ENCODE measurements around the gene MTAP.

The MTAP gene

DNA sequence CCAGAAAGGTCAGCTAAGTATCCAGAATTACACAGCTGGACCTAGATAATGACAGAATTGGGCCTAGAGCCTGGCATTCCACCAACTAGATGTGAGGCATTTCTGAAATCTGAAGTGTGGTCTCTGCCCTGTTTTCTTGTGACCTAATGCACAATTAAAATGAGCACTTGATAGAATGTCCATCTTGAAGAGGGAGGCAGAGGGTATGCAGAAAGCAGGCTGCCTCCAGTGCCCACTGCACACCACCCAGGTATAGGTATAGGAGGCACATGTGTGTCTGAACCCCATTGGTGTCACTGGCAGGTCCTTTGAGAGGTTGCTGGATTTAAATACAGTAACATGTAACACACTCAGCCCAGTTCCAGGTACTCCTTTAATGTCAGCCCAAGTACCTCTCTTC, 2.4 kb downstream of the MTAP start:
- DNase-seq (ENCODE audit: low read depth, low spot score): no peak

DNA sequence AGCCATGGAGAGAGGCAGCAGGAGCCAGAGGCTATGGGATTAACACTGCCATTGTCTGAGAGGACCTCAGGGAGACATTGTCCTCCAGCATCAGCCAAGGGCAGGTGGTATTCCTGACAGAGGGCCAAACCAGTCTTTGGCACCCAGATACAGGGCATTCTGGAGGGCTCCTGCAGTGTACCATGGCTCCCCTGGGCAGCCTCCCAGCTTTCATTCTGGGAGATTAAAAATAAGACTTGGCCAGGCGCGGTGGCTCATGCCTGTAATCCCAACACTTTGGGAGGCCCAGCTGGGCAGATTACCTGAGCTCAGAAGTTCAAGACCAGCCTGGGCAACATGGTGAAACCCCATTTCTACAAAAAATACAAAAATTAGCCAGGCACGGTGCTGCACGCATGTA, 4.2 kb downstream of the MTAP start:
- DNase-seq (ENCODE audit: low read depth, low spot score): no peak

DNA sequence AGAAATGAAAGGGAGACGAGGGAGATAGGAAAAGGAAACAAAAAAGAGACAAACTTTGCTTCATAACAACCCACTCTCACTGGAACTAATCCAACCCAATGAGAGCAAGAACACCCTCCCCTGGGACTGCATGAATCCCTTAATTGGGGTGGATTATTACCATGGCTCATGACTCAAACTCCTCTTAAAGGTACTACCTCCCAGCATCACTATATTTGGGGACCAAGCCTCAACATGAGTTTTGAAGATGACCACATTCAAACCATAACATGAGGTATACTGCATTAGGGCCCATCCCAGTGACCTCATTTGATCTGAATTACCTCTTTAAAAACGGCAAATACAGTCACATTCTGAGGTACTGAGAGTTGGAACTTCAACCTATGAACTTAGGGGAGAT, 8.0 kb downstream of the MTAP start:
- no peak for DNase-seq (ENCODE audit: low read depth, low spot score)

DNA sequence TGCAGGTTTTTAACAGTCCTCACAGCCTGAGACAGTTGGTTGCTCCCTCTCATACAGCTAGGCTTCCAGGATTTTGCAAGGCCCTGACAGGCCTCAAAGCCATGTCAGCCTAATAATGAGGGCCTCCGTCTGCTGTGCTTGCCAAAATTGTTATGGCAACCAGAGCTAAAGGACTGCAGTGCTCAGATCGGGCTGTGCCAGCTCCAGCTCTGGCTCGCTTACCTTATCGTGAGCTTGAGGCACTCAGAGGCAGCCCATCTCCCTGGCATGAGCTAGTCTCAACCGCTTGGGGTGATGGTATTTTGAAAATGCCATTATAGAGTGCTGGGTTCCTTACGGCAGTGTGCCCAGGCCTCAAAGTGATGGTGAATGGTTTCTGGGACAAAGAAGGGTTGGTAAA, 8.4 kb downstream of the MTAP start:
- no peak for DNase-seq (ENCODE audit: low read depth, low spot score)

DNA sequence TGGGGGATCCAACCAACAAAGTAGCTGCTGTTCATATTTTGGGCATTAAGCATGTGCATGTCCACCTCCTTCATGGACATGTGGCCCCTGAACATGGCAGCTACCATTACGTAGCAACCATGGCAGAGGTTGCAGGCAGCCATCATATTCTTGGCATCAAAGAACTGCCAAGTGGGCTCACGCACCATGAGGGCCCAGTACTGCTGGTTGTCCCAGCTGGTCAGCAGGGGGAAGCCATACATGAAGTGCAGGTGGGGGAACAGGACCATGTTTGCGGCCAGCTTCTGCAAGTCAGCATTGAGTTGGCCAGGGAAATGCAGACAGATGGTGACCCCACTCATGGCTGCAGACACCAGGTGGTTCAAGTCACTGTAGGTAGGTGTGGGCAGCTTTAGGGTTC, 9.5 kb downstream of the MTAP start:
- no peak for DNase-seq (ENCODE audit: low read depth, low spot score)

DNA sequence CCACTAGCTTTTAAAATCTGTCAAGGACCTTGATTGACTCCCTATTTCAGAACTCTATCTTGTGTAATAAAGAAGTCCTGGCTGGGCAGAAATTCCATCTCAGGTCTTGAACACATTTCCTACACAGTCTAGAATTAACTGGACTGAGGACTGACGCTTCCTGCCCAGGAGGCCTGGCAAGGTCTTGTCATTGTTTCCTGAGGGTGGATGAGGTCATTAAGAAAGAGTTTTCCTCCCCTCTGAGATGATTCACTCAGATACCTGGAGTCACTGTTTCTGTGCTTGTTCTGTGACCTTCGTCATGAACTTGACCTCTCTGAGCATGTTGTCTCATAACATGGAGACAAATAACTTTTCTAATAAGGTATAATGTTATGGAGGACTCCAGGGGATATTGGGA, 10.0 kb downstream of the MTAP start:
- DNase-seq (ENCODE audit: low read depth, low spot score): no peak

DNA sequence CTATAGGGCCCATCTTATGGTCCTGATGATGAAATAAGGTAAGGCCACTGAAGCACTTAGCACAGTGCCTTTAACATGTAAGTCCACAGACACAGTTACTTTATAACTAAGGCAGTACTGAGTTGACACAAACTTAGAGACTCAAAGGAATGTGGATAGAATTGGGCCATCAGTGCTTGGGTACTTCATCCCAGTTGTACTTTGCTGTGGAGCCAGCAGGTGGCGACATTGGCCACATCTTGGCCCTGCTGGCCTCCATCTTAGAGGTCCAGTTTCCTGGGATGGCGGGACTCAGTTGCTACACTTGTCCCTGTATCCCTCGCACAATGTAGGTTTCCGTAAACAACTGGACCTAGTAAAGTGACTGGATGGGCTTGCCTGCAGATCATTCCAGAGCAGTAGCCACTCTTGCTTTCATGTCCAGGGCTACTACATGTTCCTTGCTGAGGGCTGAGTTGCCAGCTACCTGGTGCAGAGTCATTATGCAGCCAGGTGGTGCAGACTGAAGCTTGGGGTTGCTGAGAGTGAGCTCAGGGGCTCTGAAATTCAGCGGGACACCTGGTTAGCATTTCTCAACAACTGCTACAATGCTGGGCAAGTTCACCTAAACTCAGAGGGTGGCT, 10.6 kb downstream of the MTAP start:
- DNase-seq (ENCODE audit: low read depth, low spot score): no peak

DNA sequence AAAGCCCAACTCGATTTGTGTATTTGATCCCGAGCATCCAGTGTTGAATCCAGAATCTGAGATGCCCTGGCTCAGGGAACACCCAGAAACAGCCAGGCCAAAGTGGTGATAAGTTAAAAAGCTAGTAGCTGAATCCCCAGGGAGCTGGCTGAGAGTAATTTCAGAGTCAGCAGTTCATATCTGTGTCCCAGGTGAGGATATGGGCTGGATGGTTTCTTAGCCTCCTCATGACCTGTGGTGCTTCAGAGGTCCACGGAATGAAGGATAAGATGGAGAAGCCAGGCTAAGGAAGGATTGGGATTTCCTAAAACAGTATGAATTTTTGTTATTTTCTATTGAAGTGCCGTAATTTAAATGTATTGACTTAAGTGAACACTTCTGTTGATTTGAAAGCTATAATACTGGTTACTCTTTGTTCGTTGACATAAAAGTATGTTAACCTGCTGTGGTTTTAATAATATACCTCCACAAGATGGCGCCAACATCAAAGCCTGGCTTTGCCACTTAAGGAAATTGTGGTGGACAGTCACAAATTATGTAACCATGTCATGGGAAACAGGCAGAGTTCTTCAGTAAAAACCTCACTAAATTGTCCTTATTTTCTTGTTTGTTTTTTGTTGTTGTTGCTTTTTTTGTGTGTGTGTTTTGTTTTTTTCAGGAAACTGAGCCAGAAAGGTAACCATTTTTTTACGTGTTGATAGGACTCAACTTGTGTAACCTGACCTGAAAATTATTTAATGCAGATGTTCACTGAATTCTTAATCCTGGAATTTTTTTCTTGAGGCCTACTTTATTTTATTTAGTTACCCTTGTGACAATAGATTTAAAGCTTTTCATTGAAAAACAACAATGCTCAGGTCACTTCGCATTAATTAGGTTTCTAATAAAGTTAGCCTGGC, 11.4 kb downstream of the MTAP start:
- DNase-seq (ENCODE audit: low read depth, low spot score): peak; percentile 77

DNA sequence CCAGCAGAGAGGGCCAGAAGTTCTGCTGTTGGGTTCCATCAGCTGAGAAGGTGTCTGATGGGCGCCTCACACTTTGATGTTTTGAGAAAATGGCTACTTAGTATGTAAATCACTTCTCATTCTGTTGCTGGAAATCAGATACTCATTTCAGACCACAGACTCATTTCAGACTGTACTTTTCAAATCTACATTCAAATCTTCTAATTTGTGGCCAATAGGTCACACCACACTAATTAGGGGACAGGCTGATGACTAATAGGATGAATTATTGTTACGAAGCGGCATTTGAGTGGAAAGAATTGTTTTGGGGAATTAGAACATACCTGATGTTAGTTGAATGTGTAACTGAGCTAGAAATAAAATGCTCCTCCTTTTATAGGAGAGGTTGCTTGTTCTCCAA, 13.2 kb downstream of the MTAP start:
- DNase-seq (ENCODE audit: low read depth, low spot score): no peak

DNA sequence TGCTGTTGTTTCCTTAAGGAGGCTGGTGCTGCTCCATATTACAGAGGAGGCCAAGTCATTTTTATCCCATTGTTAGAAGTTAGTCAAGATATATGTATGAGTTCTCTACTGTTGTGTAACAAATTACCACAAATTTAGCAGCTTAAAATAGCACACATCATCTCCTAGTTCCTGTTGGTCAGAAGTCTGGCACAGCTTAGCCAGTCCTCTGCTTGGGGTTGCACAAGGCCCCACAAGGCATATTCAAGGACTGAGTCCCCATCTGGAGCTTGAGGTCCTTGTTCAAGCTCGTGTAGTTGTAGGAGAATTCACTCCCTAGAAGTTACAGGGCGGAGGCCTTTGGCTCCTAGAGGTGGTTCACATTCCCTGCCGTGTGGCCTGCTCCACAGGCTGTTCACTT, 14.7 kb downstream of the MTAP start:
- DNase-seq (ENCODE audit: low read depth, low spot score): no peak

DNA sequence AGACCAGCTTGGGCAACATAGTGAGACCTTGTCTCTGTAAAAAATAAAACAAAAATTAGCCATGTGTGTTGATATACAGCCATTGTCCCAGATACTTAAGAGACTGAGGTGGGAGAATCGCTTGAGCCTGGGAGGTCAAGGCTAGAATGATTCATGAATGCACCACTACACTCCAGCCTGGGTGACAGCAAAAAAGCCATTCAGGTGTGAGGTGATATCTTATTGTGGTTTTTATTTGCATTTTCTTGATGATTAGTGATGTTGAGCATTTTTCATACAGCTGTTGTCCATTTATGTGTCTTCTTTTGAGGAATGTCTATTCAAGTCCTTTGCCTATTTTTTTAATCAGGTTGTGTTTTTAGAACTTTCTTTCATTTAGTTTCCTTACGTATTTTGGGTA, 23.2 kb downstream of the MTAP start:
- no peak for DNase-seq (ENCODE audit: low read depth, low spot score)

DNA sequence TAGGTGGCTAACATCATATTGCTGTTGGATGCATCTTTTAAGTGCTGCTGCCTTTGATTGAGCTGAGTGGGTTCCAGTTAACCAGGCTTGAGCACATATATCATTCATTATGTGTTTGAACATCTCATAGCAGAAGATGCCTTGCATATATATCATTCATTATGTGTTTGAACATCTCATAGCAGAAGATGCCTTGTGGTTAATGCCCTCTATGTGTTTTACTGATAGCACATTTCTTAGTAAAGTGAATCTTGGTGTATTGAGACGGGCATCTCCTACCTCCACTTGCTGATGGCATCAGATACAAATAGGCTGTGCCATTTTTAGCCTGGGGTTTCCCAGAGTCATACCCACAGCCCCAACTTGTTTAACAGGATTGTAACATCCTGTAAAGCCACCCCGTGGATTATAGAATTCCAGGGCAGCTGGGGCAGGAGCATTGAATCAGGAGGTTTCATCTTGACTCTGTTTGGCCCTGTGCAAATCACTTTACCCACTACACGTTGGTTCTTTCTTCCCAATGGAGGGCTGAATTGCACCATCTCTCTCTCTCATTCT, 26.5 kb downstream of the MTAP start:
- DNase-seq (ENCODE audit: low read depth, low spot score): no peak

DNA sequence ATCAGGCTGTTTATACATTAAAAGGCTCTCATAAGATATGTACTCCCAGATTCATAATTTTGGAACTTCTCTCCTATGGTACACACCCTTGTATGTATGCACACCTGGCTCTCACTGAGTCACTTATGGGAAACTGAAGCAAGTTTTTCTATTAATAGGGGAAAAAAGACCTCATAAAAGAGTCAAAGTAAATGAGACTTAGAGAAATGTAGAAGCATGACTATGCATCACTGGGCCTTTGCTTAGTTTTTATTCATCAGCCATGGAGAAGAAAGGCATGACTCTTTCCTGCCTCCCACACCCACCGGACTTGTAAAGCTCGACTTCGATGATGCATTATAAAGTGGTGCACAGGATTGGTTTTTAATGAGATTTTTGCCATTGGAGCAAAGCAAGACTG, 28.2 kb downstream of the MTAP start:
- no peak for DNase-seq (ENCODE audit: low read depth, low spot score)

DNA sequence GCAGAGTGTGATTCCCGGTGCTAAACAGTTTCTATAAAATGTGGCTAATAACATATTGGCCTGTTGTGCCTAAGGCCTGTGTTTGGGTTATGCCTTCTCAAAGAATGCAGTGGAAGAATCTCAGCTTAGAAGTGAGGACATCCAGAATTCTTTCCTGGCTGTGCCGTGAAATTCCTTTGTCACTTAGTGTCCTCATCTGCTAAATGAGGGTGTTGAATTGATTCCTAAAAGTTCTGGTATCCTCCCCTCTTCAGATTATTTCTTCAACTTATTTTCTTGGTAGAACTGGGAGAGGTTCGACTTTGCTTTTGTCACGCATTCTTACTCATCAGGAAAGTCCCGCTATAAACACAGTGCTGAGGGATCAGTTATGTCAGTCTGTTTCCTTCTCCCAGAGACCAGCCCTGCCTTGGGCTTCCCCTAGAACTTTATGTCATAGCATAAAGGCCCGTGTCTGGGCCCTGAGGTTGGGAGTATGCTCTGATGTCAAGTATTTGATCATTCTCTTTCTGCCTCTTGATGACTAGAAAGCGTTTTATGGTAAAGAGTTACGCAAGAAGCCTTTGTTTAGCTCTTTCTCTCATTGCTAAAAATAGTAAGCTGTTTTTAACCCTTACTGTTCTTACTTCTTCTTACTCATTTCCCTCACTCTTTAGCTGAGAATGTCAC, 29.5 kb downstream of the MTAP start:
- no peak for DNase-seq (ENCODE audit: low read depth, low spot score)

DNA sequence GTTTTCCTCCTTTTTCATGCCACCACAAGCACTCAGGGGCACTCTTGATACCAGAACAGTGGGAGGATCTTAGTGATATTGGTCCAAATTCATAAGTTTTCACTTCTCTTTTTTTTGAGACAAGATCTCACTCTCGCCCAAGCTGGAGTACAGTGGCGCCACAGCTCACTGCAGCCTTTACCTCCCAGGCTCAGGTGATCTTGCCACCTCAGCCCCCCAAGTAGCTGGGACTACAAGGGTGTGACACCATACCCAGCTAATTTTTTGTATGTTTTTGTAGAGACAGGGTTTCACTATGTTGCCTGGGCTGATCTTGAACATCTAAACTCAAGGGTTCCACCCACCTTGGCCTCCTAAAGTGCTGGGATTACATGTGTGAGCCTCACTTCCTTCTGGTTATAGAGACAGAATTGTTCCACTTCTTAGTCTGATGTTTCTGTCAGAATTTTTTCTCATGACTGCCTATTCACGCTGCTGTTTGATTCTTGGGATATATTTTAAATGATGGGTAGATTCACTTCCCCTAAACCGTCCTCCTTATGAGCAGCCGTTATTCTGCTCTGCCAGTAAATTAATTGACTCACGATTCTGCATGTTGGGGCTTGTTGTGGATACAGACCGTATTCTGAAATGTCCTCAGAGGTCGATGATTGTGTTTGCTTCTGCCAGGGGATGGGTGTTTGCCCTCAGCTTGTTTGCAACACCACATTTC, 30.8 kb downstream of the MTAP start:
- no peak for DNase-seq (ENCODE audit: low read depth, low spot score)

DNA sequence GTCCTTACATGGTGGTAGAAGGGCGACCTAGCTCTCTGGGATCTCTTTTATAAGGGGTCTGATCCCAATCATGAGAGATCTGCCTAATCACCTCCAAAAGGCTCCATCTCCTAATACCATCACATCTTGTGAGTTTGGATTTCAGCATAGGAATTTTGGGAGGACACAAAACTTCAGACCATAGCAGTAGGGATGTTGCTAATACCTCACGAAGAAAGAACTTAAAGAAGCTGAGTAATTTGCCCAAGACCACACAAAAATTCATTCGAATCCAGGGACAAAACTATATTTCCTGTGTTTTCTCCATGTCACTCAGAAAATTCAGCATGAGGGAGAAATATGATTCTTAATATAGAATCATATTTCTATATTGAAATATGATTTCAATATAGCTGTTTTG, 32.7 kb downstream of the MTAP start:
- no peak for DNase-seq (ENCODE audit: low read depth, low spot score)

DNA sequence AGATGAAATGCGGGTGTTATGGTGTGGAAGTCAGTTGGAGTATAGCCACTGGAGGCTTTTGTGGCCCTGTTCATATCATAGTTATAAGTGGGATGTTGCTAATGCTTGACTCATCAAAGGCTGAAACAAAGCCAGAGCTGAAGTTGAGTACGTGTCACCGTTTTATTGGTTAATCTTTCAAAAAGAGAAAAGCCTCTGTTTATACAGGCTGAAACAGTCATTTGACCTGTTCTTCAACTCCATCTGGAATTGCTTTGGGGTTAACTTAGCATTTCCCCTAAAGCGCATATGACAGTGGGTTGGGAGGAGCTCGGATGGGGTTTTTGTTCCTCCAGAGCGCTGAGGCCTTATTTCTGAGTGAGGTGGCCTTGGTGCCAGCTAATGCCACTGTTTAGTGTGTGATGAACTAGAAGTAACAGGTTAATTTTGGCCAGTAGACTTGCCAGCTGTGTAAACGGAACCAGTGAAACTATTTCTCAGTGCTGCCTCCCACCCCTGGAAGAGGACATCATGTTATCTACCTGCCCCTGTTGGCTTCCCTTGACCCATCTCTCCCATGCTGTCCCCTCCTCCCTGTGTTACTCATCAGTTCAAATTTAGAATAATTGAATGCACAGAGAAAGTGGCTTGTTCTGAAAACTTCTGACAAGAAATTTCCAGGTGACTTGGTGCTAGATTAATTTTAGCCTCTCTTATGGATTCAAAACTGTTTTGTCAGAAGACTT, 34.2 kb downstream of the MTAP start:
- DNase-seq (ENCODE audit: low read depth, low spot score): peak; percentile 84

DNA sequence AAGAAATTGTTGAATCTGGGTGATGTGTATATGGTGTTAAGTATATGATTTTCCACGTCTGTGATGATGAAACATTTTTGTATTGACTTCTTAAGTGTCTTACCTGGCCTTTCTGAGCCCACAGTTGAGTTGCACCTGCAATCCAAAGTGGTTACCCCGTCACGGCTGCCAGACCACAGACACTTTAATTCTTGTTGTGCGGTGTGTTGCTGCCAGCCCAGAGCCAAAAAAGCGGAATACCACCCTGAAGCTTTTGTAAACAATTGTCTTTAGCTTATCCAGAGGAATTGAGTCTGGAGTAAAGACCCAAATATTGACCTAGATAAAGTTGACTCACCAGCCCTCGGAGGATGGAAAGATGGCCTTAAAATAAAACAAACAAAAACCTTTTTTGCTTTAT, 35.1 kb downstream of the MTAP start:
- DNase-seq (ENCODE audit: low read depth, low spot score): no peak

DNA sequence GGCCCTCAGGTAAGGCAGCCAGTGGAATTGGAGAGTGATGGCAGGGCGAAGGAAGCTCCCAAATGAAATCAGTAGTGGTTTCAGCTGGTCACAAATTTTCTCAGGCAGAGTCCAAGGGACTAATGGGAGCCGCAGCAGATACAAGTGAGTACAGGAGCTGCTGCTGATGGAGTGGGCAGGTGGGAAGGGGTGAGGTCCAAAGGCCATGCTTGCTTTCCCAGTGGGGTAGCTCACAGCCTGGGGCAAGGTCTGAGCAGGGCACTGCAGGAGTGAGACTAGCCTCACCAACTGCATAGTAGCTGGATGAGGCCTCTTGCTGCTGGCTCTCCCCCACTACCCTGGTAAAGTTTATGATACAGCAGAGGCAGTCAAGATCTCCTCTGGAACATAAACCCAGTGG, 38.2 kb downstream of the MTAP start:
- no peak for DNase-seq (ENCODE audit: low read depth, low spot score)

DNA sequence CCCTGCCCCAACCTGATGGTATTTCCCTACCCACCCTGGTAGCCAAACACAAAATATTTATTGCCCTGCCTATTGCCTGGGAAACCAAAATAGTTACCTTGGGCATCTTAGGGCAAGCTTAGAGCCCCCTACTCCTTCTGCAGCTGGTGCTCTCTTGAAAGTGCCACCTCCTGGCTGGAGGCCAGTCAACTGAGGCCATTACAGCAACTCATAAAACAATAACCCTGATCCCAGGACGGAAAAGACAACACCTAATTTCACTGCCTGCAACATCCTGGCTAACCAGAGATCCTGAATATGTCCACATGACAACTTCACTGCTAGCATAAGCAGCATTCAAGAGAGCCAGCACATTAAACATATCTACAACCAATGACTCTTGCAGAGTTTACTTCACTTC, 38.7 kb downstream of the MTAP start:
- DNase-seq (ENCODE audit: low read depth, low spot score): no peak

DNA sequence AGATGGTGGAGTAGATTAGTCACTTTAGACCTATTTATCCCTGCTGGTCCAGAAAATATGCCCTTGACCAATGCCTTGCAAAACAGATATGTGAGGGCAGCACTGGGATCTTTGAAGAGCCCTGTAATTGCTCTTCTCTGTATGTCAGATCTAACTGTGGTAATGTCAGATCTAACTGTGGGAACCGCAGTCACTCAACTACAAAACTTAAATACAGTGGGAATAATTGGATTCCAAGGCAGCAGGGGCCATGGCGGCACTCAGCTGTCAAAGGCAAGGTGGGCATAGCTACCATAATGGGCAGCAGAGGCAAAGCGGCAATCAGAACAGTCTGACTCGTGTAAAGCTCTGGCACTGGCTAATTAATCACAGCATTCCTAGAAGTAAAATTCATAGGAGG, 46.2 kb downstream of the MTAP start:
- DNase-seq (ENCODE audit: low read depth, low spot score): no peak

Measured in smooth muscle cell of the brain vasculature (primary cell).